ENCODE measurements around the gene DEDD.

Gene DEDD

GRCh38 chr1:161162052-161162451, 29.6 kb upstream of the DEDD start:
- DNase-seq, result no peak

- DNase-seq, result no peak
These were observed 29.2 kb upstream of the DEDD start for GRCh38 chr1:161161652-161162051.

GRCh38 chr1:161160671-161161145, 28.2 kb upstream of the DEDD start:
- DNase-seq, result no peak

GRCh38 chr1:161159913-161160243, 27.4 kb upstream of the DEDD start:
- no peak for DNase-seq

- peak; percentile 87 for DNase-seq
These were observed 26.8 kb upstream of the DEDD start, which contains the start of gene USP21 for GRCh38 chr1:161159087-161159912. TSS of gene USP21 (plus strand) at chr1:161159500. CDS start at chr1:161160641, 1,141 bp downstream.

GRCh38 chr1:161158316-161159010, 26.0 kb upstream of the DEDD start:
- DNase-seq, result no peak

- DNase-seq, result no peak
These were observed 25.4 kb upstream of the DEDD start for GRCh38 chr1:161157867-161158266.

GRCh38 chr1:161153682-161154337, 21.3 kb upstream of the DEDD start, which contains the start of gene UFC1:
TSS of gene UFC1 (plus strand) at chr1:161153978. CDS start at chr1:161153998, 20 bp downstream.
- peak; percentile 87 for DNase-seq

- no peak for DNase-seq
These were observed 20.7 kb upstream of the DEDD start for GRCh38 chr1:161153176-161153575.

GRCh38 chr1:161145832-161146231, 13.4 kb upstream of the DEDD start:
- no peak for DNase-seq

- DNase-seq, result no peak
These were observed 8.4 kb upstream of the DEDD start for GRCh38 chr1:161140755-161141400.

- DNase-seq, result peak; percentile 12
These were observed 7.3 kb upstream of the DEDD start for GRCh38 chr1:161139766-161140165.

- DNase-seq, result no peak
These were observed 6.0 kb upstream of the DEDD start for GRCh38 chr1:161138431-161138830.

GRCh38 chr1:161137881-161138280, 5.4 kb upstream of the DEDD start:
- DNase-seq, result no peak

GRCh38 chr1:161133220-161133740, 813 bp upstream of the DEDD start:
- DNase-seq, result peak; percentile 60

GRCh38 chr1:161131523-161132409, 701 bp downstream of the DEDD start:
- no peak for DNase-seq

- DNase-seq, result no peak
These were observed 2.2 kb downstream of the DEDD start for GRCh38 chr1:161130266-161130665.

- DNase-seq, result no peak
These were observed 3.7 kb downstream of the DEDD start for GRCh38 chr1:161128591-161129420.

GRCh38 chr1:161127649-161128048, 4.8 kb downstream of the DEDD start:
- no peak for DNase-seq

- no peak for DNase-seq
These were observed 9.5 kb downstream of the DEDD start for GRCh38 chr1:161122967-161123366.

- no peak for DNase-seq
These were observed 10.6 kb downstream of the DEDD start for GRCh38 chr1:161121834-161122233.
